Stimulated activated CD4-positive, alpha-beta T cell treated with anti-CD3 and anti-CD28 coated beads, TNF-alpha, amount 100 ng/mL, for 24 hours (primary cell): ENCODE results near the gene CLECL1.
"Not testable (repeated sequence)": the region's sequence is repeated elsewhere in the genome, so short reads cannot be mapped to it uniquely, and the experiment has no call there.

Experiments used
- DNase-seq, 3 experiments: peaks; one replicate each; pipeline ENCODE4 v3.0.0-alpha.2; 2020; ENCODE audit warnings: low read depth in 3 of 3

Gene CLECL1

DNA sequence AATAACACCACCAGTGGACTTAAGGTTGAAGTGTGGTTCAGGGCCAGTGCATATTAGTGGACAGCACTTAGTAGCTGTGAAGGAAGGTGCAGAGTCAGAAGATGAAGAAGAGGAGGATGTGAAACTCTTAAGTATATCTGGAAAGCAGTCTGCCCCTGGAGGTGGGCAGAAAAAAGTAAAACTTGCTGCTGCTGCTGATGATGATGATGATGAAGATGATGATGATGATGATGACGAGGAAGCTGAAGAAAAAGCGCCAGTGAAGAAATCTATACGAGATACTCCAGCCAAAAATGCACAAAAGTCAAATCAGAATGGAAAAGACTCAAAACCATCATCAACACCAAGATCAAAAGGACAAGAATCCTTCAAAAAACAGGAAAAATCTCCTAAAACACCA lies 37.2 kb downstream of the CLECL1 start:
- DNase-seq: not testable (repeated sequence)

GRCh38 chr12:9695150-9695549 lies 37.7 kb downstream of the CLECL1 start:
- DNase-seq: not testable (repeated sequence)

DNA sequence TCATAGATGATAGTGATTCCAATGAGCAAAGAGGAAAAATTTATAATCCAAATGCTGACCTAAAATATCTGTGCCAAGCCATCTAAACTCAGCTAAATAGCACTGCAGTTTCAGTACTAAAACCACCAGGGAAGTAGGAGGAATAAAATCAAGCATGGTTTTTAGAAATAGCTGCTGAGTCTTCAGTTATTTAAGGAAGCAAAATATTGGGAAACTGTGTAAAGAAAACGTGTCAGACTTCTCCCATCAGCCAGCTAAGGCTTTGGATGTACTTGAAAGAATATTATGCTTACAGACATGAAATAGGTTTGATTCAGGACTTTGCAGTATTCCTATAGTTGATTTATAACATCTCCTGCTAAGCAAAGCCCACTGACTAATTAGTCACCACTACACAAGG lies 38.7 kb downstream of the CLECL1 start:
- no peak for DNase-seq

- DNase-seq: no peak
These were observed 40.0 kb downstream of the CLECL1 start for GRCh38 chr12:9692909-9693308.

DNA sequence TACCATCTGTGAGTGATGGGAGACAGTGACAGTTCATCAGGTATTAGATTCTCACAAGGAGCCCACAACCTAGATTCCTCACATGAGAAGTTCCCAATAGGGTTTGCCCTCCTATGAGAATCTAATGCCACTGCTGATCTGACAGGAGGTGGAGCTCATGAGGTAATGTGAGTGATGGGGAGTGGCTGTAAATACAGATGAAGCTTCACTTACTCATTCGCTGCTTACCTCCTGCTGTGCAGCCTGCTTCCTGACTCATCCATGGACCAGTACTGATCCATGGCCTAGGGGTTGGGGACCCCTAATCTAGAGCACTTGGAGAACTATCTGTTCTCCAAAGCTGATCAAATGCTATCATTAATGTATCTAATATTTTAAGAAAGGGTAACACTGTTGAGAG lies 45.7 kb downstream of the CLECL1 start:
- DNase-seq: no peak

DNA sequence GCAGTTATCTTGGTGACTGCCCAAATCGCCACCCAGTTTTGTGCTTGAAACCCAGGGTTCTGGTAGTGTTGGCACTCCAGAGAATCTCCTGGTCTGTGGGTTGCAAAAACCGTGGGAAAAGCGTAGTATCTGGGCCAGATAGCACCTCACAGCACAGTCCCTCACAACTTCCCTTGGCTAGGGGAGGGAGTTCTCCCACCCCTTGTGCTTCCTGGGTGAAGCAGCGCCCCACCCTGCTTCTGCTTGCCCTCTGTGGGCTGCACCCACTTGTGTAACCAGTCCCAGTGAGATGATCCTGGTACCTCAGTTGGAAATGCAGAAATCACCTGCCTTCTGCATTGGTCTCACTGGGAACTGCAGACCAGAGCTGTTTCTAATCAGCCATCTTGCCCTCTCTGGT lies 47.0 kb downstream of the CLECL1 start:
- no peak for DNase-seq

DNA sequence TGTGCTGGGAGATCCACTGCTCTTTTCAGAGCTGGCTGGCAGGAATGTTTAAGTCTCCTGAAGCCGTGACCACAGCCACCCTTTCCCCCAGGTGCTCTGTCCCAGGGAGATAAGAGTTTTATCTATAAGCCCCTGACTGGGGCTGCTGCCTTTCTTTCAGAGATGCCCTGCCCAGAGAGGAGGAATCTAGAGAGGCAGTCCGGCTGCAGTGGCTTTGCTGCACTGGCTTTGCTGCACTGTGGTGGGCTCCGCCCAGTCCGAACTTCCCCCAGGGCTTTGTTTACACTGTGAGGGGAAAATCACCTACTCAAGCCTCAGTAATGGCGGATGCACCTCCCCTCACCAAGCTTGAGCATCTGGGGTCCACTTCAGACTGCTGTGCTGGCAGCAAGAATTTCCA lies 47.5 kb downstream of the CLECL1 start:
- DNase-seq: not testable (repeated sequence)

GRCh38 chr12:9682949-9683348 lies 49.9 kb downstream of the CLECL1 start:
- DNase-seq: not testable (repeated sequence)

DNA sequence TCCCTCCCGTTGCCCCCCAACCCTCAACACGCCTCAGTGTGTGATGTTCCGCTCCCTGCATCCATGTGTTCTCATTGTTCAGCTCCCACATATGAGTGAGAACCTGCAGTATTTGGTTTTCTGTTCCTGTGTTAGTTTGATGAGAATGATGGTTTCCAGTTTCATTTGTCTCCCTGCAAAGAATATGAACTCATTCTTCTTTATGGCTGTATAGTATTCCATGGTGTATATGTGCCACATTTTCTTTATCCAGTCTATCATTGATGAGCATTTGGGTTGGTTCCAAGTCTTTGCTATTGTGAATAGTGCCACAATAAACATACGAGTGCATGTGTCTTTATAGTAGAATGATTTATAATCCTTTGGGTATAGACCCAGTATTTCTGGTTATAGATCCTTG lies 50.4 kb downstream of the CLECL1 start:
- not testable (repeated sequence) for DNase-seq

GRCh38 chr12:9674226-9674590 lies 58.7 kb downstream of the CLECL1 start:
- no peak for DNase-seq

- peak in 2 of 3 experiments; percentile 42 to 75 for DNase-seq
These were observed 59.3 kb downstream of the CLECL1 start for GRCh38 chr12:9673404-9674225.
